ENCODE data around the gene HNRNPC.
"Not testable (repeated sequence)": the region's sequence is repeated elsewhere in the genome, so short reads cannot be mapped to it uniquely, and the experiment has no call there.

HNRNPC gene

GRCh38 chr14:21268617-21269251 is 508 bp downstream of the HNRNPC start:
- DNase-seq (ENCODE audit: low read depth), result no peak

GRCh38 chr14:21267886-21268616 is 1.2 kb downstream of the HNRNPC start:
- DNase-seq (ENCODE audit: low read depth), result no peak

- no peak for DNase-seq (ENCODE audit: low read depth)
Measured at GRCh38 chr14:21267431-21267845, 1.8 kb downstream of the HNRNPC start.

- no peak for DNase-seq (ENCODE audit: low read depth)
Measured at GRCh38 chr14:21264025-21264801, 5.0 kb downstream of the HNRNPC start.

GRCh38 chr14:21263284-21264024 is 5.8 kb downstream of the HNRNPC start:
- DNase-seq (ENCODE audit: low read depth), result no peak

GRCh38 chr14:21262410-21262809 is 6.8 kb downstream of the HNRNPC start:
- DNase-seq (ENCODE audit: low read depth), result no peak

- DNase-seq (ENCODE audit: low read depth), result no peak
Measured at GRCh38 chr14:21261824-21262223, 7.4 kb downstream of the HNRNPC start.

GRCh38 chr14:21258889-21259787 is 10.1 kb downstream of the HNRNPC start:
- DNase-seq (ENCODE audit: low read depth), result no peak

- no peak for DNase-seq (ENCODE audit: low read depth)
Measured at GRCh38 chr14:21258005-21258888, 11.0 kb downstream of the HNRNPC start.

- no peak for DNase-seq (ENCODE audit: low read depth)
Measured at GRCh38 chr14:21257394-21257909, 11.8 kb downstream of the HNRNPC start.

GRCh38 chr14:21256539-21257393 is 12.5 kb downstream of the HNRNPC start:
- DNase-seq (ENCODE audit: low read depth), result no peak

- DNase-seq (ENCODE audit: low read depth), result not testable (repeated sequence)
Measured at GRCh38 chr14:21256102-21256447, 13.2 kb downstream of the HNRNPC start.

- no peak for DNase-seq (ENCODE audit: low read depth)
Measured at GRCh38 chr14:21255385-21256101, 13.7 kb downstream of the HNRNPC start.

- DNase-seq (ENCODE audit: low read depth), result no peak
Measured at GRCh38 chr14:21252149-21252548, 17.1 kb downstream of the HNRNPC start.

GRCh38 chr14:21251215-21251614 is 18.0 kb downstream of the HNRNPC start:
- DNase-seq (ENCODE audit: low read depth), result no peak

GRCh38 chr14:21248739-21249411 is 20.4 kb downstream of the HNRNPC start:
- DNase-seq (ENCODE audit: low read depth), result no peak

GRCh38 chr14:21248338-21248737 is 20.9 kb downstream of the HNRNPC start:
- no peak for DNase-seq (ENCODE audit: low read depth)

- DNase-seq (ENCODE audit: low read depth), result no peak
Measured at GRCh38 chr14:21245813-21246212, 23.4 kb downstream of the HNRNPC start.

All from stimulated activated CD8-positive, alpha-beta memory T cell treated with anti-CD3 and anti-CD28 coated beads, Interleukin-15, amount 100 ng/mL, for 1 hour (primary cell).